ENCODE measurements around the gene PGAP2. TPM values are rescaled to one million over a fixed set of nuclear protein-coding genes. Genes with fewer than 3 reads are reported as not detected.

The PGAP2 gene
- total and polyA plus RNA-seq, 10 of the 15 experiments (the other 5 are each of a cell fraction or from before 2014, with no cell fraction given) = 12.3 to 37.4 (median 31.9) TPM

- TF ChIP-seq SMC3 (IDR thresholded peaks at IDR 0.05; ENCODE audit: borderline replicate concordance, low read length) = no peak
Observed at GRCh38 chr11:3873712-3874349, 65.5 kb downstream of the PGAP2 start (continued).

Small RNA genes within 50 kb of the gene (small RNA-seq; reads per million reads assigned to genes)
- gene RNU7-50P = not detected

Other genes starting within 250 kb of the PGAP2 start
- gene ART5, start 166.6 kb upstream of the PGAP2 start, total RNA-seq (2014; rRNA removed) = not detected in 2 replicates
- gene ART5, start 166.6 kb upstream of the PGAP2 start, total RNA-seq (2014; rRNA removed; fragmentation: Illumina TruSeq; extraction: Trizol) = not detected in 2 replicates
- not detected in 2 replicates for gene ART5, start 166.6 kb upstream of the PGAP2 start, total RNA-seq (2021)
- gene ART5, start 166.6 kb upstream of the PGAP2 start, polyA plus RNA-seq (2011; rRNA removed) = not detected in 2 replicates
- not detected in 2 replicates for gene ART5, start 166.6 kb upstream of the PGAP2 start, polyA plus RNA-seq (2014; fragmentation: Illumina TruSeq; extraction: Trizol)
- not detected for gene ART5, start 166.6 kb upstream of the PGAP2 start, polyA plus RNA-seq (2014; fragmentation: Nextera tagmentation; extraction: Ambion mirVana)
- gene ART5, start 166.6 kb upstream of the PGAP2 start, polyA plus RNA-seq (2014; rRNA removed) = 0.06 TPM in 1 of 2 replicates, not detected in the other
- not detected for gene ART5, start 166.6 kb upstream of the PGAP2 start, polyA plus RNA-seq (2016; fragmentation: Nextera tagmentation; extraction: Ambion mirVana)
- gene ART1, start 163.4 kb upstream of the PGAP2 start, total RNA-seq (2014; rRNA removed) = not detected in 2 replicates
- not detected in 2 replicates for gene ART1, start 163.4 kb upstream of the PGAP2 start, total RNA-seq (2014; rRNA removed; fragmentation: Illumina TruSeq; extraction: Trizol)
- not detected in 2 replicates for gene ART1, start 163.4 kb upstream of the PGAP2 start, total RNA-seq (2021)
- gene ART1, start 163.4 kb upstream of the PGAP2 start, polyA plus RNA-seq (2011; rRNA removed) = not detected in 2 replicates
- gene ART1, start 163.4 kb upstream of the PGAP2 start, polyA plus RNA-seq (2014; fragmentation: Illumina TruSeq; extraction: Trizol) = not detected in 2 replicates
- gene ART1, start 163.4 kb upstream of the PGAP2 start, polyA plus RNA-seq (2014; fragmentation: Nextera tagmentation; extraction: Ambion mirVana) = not detected
- not detected in 2 replicates for gene ART1, start 163.4 kb upstream of the PGAP2 start, polyA plus RNA-seq (2014; rRNA removed)
- gene ART1, start 163.4 kb upstream of the PGAP2 start, polyA plus RNA-seq (2016; fragmentation: Nextera tagmentation; extraction: Ambion mirVana) = not detected
- gene CHRNA10, start 137.2 kb upstream of the PGAP2 start, total RNA-seq (2014; rRNA removed) = 1.0 and 1.5 TPM in 2 replicates
- gene CHRNA10, start 137.2 kb upstream of the PGAP2 start, total RNA-seq (2014; rRNA removed; fragmentation: Illumina TruSeq; extraction: Trizol) = 0.85 and 1.2 TPM in 2 replicates
- gene CHRNA10, start 137.2 kb upstream of the PGAP2 start, total RNA-seq (2021) = 0.93 and 1.5 TPM in 2 replicates
- 0.24 and 0.39 TPM in 2 replicates for gene CHRNA10, start 137.2 kb upstream of the PGAP2 start, polyA plus RNA-seq (2011; rRNA removed)
- gene CHRNA10, start 137.2 kb upstream of the PGAP2 start, polyA plus RNA-seq (2014; fragmentation: Illumina TruSeq; extraction: Trizol) = 0.33 and 0.73 TPM in 2 replicates
- under 1 TPM; 0.14 to 0.31 TPM for gene CHRNA10, start 137.2 kb upstream of the PGAP2 start, polyA plus RNA-seq (2014; fragmentation: Nextera tagmentation; extraction: Ambion mirVana)
- 0.68 and 1.4 TPM in 2 replicates for gene CHRNA10, start 137.2 kb upstream of the PGAP2 start, polyA plus RNA-seq (2014; rRNA removed)
- under 1 TPM; 0.32 to 0.45 TPM for gene CHRNA10, start 137.2 kb upstream of the PGAP2 start, polyA plus RNA-seq (2016; fragmentation: Nextera tagmentation; extraction: Ambion mirVana)
- 108 and 115 TPM in 2 replicates for gene NUP98, start 11.0 kb upstream of the PGAP2 start, total RNA-seq (2014; rRNA removed)
- 87.2 and 87.4 TPM in 2 replicates for gene NUP98, start 11.0 kb upstream of the PGAP2 start, total RNA-seq (2014; rRNA removed; fragmentation: Illumina TruSeq; extraction: Trizol)
- gene NUP98, start 11.0 kb upstream of the PGAP2 start, total RNA-seq (2021) = 69.1 and 74.8 TPM in 2 replicates
- gene NUP98, start 11.0 kb upstream of the PGAP2 start, polyA plus RNA-seq (2011; rRNA removed) = 60.6 and 88.1 TPM in 2 replicates
- 72.0 and 96.6 TPM in 2 replicates for gene NUP98, start 11.0 kb upstream of the PGAP2 start, polyA plus RNA-seq (2014; fragmentation: Illumina TruSeq; extraction: Trizol)
- 10 to 100 TPM; 21.7 to 23.7 TPM for gene NUP98, start 11.0 kb upstream of the PGAP2 start, polyA plus RNA-seq (2014; fragmentation: Nextera tagmentation; extraction: Ambion mirVana)
- 75.7 and 82.9 TPM in 2 replicates for gene NUP98, start 11.0 kb upstream of the PGAP2 start, polyA plus RNA-seq (2014; rRNA removed)
- 10 to 100 TPM; 47.8 to 56.0 TPM for gene NUP98, start 11.0 kb upstream of the PGAP2 start, polyA plus RNA-seq (2016; fragmentation: Nextera tagmentation; extraction: Ambion mirVana)
- 56.2 and 64.7 TPM in 2 replicates for gene RHOG, start 32.4 kb downstream of the PGAP2 start, total RNA-seq (2014; rRNA removed)
- 47.7 and 48.8 TPM in 2 replicates for gene RHOG, start 32.4 kb downstream of the PGAP2 start, total RNA-seq (2014; rRNA removed; fragmentation: Illumina TruSeq; extraction: Trizol)
- 128 and 137 TPM in 2 replicates for gene RHOG, start 32.4 kb downstream of the PGAP2 start, total RNA-seq (2021)
- 45.0 and 121 TPM in 2 replicates for gene RHOG, start 32.4 kb downstream of the PGAP2 start, polyA plus RNA-seq (2011; rRNA removed)
- 51.4 and 98.2 TPM in 2 replicates for gene RHOG, start 32.4 kb downstream of the PGAP2 start, polyA plus RNA-seq (2014; fragmentation: Illumina TruSeq; extraction: Trizol)
- 10 to 100 TPM; 16.0 to 42.0 TPM for gene RHOG, start 32.4 kb downstream of the PGAP2 start, polyA plus RNA-seq (2014; fragmentation: Nextera tagmentation; extraction: Ambion mirVana)
- 172 and 192 TPM in 2 replicates for gene RHOG, start 32.4 kb downstream of the PGAP2 start, polyA plus RNA-seq (2014; rRNA removed)
- 100 to 1,000 TPM in 1 of 2 experiments, 10 to 100 TPM in 1; 91.4 to 109 TPM for gene RHOG, start 32.4 kb downstream of the PGAP2 start, polyA plus RNA-seq (2016; fragmentation: Nextera tagmentation; extraction: Ambion mirVana)
- 21.6 and 24.0 TPM in 2 replicates for gene STIM1, start 47.1 kb downstream of the PGAP2 start, total RNA-seq (2014; rRNA removed)
- 24.9 and 26.0 TPM in 2 replicates for gene STIM1, start 47.1 kb downstream of the PGAP2 start, total RNA-seq (2014; rRNA removed; fragmentation: Illumina TruSeq; extraction: Trizol)
- 55.9 and 57.7 TPM in 2 replicates for gene STIM1, start 47.1 kb downstream of the PGAP2 start, total RNA-seq (2021)
- gene STIM1, start 47.1 kb downstream of the PGAP2 start, polyA plus RNA-seq (2011; rRNA removed) = 36.3 and 39.3 TPM in 2 replicates
- gene STIM1, start 47.1 kb downstream of the PGAP2 start, polyA plus RNA-seq (2014; fragmentation: Illumina TruSeq; extraction: Trizol) = 29.1 and 37.0 TPM in 2 replicates
- 1 to 10 TPM; 8.6 to 9.9 TPM for gene STIM1, start 47.1 kb downstream of the PGAP2 start, polyA plus RNA-seq (2014; fragmentation: Nextera tagmentation; extraction: Ambion mirVana)
- gene STIM1, start 47.1 kb downstream of the PGAP2 start, polyA plus RNA-seq (2014; rRNA removed) = 26.7 and 31.0 TPM in 2 replicates
- gene STIM1, start 47.1 kb downstream of the PGAP2 start, polyA plus RNA-seq (2016; fragmentation: Nextera tagmentation; extraction: Ambion mirVana) = 10 to 100 TPM; 31.8 to 36.8 TPM

All from GM12878 (cell line).